NCI-H128 (cell line): ENCODE measurements around the gene ALDH2.
"Not testable (repeated sequence)": the region's sequence is repeated elsewhere in the genome, so short reads cannot be mapped to it uniquely, and the experiment has no call there.

ENCODE experiments used
- DNase-seq: peaks from one replicate; lab custom pipeline; 2025; ENCODE audit not compliant: unreplicated experiment; lab: John Stamatoyannopoulos, UW

ALDH2 gene

DNA sequence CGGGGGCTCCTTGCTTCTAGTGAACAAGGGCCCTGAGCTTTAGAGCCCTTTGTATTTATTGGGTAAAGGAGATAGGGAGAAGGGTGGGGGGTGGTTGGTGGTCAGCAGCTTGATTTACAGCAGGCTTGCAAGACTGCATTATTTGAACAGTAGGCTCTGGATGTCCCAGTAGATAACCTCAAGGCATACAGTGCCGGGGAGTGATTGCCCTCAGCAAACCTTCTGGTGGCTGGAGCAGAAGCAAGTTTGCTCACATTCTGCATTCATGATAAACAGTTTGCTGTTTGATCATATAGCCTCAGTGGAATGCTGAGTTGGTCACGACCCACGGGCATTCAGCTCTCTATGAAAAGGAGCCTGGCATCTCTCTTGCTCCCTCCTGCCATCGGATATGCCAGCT lies 58.8 kb downstream of the ALDH2 start:
- no peak for DNase-seq

DNA sequence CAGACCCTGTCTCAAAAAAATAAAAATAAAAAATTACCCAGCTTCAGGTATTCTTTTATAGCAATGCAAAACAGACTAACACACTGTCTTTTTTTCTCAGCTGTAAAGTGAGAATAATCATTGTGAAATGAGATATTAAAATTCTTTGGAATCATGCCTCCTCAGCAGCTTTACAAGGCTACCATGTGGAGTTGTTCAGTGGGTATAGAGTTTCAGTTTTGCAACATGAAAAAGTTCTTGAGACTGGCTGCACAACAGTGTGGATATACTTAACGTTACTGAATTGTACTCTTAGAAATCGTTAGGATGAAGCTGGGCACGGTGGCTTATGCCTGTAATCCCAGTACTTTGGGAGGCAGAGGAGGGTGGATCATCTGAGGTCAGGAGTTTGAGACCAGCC lies 59.6 kb downstream of the ALDH2 start:
- DNase-seq: no peak

DNA sequence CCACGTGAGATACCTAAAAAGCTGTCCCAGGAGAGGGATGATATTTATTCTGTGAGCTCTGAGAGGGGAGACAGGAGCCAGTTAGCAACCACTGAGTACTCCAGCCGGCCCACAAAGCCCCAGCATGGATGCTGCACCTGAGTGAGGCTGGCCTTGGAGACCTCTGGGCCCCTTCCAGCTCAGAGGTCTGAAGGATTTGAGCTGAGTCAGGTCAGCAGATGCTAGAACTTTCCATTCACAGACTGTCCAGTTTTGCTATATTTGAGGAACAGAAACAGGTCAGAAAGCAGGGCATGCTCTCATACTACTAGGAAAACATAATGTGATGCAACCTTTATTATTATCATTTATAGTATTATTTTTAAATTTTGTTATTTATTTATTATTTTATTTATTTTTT lies 60.3 kb downstream of the ALDH2 start:
- DNase-seq: no peak

DNA sequence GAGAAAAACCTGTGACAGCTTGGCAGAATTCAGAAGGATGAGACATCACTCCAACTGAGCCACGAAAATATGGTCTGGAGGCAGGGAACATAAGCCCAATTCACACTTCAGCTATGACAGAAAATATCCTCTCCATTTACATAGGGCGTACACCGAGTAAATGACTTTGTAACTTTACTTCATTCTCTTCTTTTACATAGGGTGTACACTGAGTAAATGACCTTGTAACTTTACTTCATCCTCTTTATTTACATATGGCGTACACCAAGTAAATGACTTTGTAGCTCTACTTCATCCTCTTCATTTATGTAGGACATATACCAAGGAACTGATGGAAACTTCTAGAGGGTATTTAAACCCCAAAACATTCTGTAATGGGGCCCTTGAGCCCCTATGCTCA lies 61.2 kb downstream of the ALDH2 start:
- no peak for DNase-seq

DNA sequence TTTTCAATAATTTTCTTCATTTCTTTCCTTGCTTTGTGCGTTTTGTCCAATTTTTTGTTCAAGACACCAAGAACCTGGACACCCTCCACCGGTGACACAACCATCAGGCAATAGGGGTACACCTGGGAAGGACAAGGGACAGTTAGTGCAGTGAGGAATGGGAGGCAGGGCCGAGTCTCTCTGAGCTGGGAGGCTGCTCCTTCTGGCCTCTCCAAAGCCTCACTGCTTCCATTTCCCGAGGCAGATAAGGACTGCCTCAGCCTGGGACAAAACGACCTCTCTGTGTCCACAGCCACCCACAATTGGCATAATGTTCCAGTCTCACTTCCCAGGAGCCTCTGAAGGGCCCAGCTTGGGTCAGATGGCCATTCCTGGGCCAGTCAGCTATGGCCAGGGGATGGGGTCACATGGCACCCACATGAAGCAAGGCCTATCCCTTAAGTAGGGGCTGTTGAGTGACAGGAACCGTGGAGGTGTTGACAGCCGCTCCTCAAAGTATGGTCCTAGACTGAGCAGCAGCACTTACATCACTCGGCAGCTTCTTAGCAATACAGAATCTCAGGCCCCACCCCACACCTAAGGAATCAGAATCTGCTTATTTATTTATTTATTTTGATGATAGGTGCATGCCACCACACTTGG lies 61.7 kb downstream of the ALDH2 start:
- no peak for DNase-seq

DNA sequence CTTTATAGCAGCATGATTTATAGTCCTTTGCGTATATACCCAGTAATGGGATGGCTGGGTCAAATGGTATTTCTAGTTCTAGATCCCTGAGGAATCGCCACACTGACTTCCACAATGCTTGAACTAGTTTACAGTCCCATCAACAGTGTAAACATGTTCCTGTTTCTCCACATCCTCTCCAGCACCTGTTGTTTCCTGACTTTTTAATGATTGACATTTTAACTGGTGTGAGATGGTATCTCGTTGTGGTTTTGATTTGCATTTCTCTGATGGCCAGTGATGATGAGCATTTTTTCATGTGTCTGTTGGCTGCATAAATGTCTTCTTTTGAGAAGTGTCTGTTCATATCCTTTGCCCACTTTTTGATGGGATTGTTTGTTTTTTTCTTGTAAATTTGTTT lies 62.9 kb downstream of the ALDH2 start:
- not testable (repeated sequence) for DNase-seq

DNA sequence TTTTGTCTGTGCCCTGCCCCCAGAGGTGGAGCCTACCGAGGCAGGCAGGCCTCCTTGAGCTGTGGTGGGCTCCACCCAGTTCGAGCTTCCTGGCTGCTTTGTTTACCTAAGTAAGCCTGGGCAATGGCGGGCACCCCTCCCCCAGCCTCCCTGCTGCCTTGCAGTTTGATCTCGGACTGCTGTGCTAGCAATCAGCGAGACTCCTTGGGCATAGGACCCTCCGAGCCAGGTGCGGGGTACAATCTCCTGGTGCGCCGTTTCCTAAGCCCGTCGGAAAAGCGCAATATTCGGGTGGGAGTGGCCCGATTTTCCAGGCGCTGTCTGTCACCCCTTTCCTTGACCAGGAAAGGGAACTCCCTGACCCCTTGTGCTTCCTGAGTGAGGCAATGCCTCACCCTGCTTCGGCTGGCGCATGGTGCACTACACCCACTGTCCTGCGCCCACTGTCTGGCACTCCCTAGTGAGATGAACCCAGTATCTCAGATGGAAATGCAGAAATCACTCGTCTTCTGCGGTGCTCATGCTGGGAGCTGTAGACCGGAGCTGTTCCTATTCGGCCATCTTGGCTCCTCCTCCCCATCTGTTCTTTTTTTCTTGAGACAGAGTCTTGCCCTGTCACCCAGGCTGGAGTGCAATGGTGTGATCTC lies 68.1 kb downstream of the ALDH2 start:
- DNase-seq: not testable (repeated sequence)

DNA sequence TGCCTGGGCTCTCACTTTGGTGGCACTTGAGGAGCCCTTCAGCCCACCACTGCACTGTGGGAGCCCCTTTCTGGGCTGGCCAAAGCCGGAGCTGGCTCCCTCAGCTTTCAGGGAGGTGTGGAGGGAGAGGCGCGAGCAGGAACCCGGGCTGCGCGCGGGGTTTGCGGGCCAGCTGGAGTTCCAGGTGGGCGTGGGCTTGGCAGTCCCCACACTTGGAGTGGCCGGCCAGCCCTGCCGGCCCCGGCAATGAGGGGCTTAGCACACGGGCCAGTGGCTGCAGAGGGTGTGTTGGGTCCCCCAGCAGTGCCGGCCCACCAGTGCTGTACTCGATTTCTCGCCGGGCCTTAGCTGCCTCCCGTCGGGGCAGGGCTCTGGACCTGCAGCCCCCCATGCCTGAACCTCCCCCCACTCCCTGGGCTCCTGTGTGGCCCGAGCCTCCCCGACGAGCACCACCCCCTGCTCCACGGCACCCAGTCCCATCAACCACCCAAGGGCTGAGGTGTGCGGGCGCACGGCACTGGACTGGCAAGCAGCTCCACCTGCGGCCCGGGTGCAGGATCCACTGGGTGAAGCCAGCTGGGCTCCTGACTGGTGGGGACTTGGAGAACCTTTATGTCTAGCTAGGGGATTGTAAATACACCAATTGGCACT lies 68.9 kb downstream of the ALDH2 start:
- not testable (repeated sequence) for DNase-seq

DNA sequence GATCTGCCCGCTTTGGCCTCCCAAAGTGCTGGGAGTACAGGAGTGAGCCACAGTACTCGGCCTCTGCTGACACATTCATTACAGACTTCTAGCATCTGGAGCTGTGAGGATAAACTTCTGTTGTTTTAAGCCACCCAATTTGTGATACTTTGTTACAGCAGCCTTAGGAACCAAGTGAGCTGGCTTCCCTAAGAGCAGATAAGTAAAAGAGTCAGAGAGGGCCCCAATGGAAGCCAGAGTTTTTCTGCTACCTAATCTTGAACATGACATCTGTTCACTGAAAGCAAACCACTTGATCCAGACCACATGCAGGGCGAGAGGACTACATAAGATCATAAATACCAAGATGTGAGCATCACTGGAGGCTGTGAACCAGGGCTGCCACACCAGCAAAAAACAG lies 71.6 kb downstream of the ALDH2 start:
- no peak for DNase-seq

DNA sequence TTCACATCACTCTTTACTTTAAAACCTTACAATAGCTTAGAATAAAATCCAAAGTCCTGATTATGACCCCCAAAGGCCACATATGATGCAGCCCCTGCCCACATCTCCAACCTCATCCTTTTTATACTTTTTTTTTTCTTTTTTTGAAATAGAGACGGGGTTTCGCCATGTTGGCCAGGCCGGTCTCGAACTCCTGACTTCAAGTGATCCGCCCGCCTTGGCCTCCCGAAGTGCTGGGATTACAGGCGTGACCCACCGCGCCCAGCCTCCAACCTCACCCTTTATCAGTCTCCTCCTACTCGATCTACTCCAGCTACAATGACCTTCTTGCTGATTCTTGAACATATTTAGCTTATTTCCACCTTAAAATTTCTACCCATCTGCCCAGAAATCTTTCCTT lies 74.1 kb downstream of the ALDH2 start:
- DNase-seq: no peak

DNA sequence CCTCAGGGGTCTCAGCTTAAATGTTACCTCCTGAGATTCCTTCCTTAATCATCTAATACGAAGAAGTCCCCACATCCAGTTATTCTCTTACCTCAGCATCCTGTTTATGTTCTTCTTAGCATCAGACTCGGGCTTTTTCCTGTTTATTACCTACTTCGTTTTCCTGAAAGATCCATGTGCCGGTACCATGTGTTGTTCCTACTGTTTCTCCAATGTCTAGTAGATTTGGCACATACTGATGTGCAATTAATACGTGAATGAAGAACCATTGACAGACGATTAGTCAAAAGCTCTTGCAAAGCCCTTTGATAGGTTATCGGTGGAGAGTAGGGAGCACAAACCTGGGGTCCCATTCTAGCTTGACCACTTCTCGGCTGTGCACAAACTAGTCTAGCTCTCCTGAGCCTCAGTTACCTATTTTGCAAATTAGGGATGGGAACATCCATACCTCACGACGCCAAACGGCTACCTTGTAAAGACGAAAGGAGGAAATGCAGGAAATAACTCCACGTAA lies 74.6 kb downstream of the ALDH2 start:
- DNase-seq: no peak

DNA sequence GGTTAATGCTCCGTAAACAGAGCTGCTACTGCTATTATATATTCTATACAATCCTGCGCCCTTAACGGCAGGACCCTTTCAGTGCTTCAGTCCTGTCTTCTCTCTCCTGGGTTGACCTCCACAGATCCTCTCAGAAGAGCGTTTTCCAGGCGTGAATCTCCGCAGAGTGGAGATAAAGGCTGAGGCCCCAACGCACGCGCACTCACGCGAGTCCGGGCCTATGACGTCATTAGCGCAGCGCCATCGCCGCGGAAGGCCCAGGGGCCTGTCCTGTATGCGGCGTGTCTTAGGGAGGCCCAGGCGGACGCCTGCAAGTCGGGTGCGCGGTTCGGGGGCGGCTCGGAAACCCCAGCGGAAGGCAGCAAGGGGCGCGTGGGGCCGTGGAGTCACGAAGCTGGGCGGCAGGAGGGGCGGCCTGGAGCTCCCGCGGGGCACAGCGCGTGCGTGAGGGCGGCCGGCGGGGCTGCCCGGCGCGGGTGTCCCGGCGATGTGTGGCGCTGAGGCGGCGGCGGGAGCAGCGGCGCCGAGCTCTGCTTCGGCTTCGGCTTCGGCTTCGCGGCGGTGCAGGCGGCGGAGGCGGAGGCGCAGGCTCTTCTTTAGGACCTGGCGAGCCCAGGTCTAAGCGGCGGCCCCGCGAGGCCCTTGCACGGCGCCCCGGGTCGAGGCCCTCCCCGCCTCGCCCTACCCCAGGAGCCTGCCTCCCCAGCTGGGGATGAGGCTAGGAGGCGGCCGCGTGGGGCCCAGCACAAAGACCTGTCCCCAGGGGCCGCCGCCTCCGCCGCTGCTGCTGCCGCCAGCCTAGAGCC lies 75.2 kb downstream of the ALDH2 start, which contains the start of gene MAPKAPK5:
Gene MAPKAPK5 (plus strand): TSS at position 479 of the 806 bp plus-strand sequence. CDS start 506 bp downstream, outside the sequence.
- DNase-seq: peak; percentile 87

DNA sequence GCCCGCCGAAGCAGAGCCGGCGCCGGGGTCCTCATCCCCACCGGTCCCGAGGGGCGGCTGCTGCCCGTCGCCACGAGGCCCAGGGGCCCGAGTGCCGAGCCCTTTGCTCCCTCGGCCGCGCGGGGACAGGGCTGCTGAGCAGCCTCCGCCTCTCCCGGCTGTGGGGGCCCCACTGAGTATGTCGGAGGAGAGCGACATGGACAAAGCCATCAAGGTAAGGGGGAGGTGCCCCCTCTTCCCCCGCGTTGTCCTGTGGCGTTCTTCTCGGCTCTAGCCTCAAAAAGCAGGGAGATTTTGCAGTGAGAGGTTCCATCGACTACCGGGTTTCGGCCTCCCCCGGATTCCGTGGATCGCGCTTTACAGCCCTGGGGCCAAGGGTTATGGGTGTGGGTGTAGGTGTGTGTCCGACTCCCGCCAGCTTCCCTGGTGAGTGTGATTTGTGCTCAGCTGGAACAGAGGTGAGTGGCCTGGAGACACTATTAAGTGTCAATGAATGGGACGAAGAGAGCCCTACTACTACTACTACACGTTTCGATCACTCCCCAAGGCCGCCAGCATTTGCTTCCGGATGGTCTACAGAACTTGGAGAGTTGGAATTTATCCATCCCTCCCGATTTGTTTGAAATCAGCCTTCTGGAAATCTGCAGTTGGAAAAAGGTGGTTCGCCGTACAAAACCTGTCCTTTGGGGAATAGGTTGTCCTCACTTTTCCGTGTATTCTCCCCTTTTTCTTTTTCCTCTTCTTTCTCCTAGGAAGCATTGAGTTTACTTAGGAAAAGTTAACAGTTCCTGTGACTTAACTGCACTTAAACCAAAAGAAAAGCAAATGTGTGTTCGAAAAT lies 76.0 kb downstream of the ALDH2 start:
- DNase-seq: no peak

DNA sequence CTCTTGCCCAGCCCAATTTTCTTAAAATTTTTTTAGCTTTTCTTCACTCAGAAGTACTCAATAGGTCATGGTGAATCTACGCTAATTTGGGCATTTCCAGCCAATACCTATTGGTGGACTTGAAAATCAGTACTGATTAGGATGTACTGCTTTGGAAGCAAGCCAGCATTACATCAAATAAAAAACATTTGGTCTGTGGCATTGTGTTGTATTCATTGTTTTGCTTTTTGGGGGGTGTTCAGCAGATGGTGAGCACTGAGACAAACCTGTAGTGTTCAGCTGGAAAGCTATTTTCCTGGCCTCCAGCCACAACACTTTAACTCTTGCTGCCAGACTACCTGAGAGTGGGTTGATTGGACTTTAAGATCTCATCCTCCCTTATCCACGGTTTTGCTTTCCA lies 79.3 kb downstream of the ALDH2 start:
- DNase-seq: peak; percentile 8

DNA sequence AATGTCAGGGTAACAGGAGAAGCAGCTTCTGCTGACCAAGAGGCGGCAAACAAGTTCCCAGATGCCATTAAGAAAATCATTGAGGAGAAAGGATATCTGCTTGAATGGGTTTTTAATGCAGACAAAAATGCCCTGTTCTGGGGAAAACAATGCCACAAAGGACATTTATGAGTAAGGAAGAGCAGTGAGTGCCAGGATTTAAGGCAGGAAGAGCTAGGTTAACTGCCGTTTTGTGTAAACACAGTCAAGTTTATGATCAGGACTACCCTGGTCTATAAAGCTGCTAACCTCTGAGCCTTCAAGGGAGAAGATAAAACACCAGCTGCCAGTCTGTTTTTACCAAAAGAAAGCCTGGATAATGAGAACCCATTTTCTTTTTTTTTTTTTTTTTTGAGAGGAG lies 83.8 kb downstream of the ALDH2 start:
- no peak for DNase-seq

DNA sequence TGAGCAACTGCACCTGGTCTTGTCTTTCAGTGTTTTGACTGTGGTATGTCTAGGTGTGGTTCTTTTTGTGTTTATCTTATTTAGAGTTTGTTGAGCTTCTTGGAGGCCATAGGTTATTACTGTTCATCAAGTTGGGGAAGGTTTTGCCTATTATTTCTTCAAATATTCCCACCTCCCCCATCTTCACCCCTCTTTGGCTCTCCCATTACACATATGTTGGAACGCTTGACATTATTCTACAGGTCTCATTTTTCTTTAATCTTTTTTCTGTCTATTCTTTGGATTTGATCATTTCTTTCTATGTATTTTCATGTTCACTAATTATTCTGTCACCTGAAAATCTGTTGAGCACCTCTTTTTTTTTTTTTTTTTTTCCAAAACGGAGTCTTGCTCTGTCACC lies 91.5 kb downstream of the ALDH2 start:
- DNase-seq: no peak

DNA sequence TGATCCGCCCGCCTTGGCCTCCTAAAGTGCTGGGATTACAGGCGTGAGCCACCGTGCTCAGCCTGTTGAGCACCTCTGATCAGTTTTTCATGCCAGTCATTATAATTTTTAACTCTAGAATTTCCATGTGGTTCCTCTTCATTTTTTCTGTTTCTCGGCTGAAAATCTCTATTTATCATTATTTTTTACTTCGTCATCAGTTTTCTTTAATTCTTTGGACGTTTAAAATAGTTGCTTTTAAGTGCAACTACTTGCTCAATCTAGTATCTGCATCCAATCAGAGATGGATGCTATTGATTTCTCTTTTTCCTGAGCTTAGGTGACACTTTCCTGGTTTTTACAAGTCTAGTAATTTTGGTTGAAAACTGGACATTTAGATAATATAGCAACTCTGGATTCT lies 92.0 kb downstream of the ALDH2 start:
- no peak for DNase-seq

DNA sequence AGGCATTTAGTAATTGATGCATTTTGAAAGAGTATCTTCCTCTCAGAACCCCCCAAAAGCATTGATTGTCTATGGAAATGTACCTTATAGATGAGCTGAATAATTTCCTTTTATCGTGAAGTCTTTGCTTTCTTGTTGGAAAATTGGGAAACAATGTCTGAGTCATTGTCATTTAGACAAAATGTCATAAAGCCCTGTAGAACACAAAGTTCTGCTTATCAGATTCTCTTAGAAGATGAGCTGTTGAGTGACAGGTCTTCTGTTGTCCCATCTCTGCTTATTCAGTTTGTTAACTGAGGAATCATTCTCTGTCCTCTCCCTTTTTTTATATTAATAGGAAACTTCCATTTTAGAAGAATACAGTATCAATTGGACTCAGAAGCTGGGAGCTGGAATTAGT lies 98.2 kb downstream of the ALDH2 start:
- no peak for DNase-seq
